NK-92 (cell line): ENCODE measurements around the gene PSME2.

Source experiments
- DNase-seq: peaks from one replicate; lab custom pipeline; 2025; ENCODE audit not compliant: unreplicated experiment; lab: John Stamatoyannopoulos, UW

The PSME2 gene

DNA sequence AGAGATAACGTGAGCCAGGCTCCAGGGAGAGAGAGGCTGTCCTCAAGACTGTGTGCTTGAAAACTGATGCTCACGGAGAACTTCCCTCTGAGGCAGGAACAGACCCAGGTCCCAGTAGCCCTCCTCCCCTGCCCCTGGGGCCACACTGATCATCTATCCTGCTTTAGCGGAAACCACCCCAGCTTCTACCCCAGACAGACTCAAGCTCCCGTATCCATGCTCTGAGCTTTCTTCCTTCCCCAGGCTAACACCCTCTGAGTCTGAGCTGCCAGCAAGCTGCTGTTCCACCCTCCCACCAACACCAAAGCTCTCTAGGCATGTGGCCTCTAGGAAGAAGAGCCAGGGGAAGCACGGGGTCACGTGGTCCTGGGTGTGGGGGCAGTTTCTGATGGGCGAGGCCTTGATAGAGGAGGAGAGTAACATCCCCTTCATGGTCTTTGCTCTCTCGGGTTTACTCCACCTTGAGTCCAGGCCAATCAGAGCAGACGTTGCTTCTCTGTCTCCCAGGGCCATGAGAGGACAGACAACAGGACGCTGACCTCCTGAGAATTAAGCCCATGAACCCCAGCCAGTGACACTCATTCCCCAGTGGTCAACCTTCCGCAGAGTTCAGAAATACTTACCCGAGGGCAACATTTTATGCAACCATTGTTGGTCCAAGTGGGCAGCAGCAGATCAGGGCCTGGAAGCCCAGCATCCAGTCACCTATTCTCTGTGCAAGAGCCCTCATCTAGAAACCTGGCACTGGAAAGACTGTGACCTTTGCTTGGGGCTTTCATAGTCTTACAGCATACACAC, 50.9 kb downstream of the PSME2 start:
- DNase-seq, result no peak

DNA sequence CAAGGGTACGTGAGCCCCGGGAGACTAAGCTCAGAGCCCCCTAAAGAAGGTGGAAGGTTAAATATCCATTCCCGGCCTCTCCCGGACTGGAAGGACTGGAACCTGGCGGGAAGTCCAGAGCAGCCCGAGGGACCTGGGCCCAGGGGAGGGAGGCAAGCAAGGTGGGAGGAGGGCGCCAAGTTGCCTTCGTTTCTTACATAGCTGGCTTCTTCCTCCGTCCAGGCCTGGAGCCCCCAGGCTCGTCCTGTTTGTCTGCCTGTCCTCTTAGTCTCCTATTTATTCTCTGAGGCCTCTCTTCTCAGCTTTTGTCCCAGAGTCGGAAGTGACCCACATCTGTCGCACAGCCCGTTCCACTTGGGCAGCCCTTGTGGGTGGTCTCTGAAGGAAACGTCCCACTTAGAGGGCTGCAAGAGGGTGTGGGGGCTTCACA, 51.6 kb downstream of the PSME2 start:
- DNase-seq, result no peak

DNA sequence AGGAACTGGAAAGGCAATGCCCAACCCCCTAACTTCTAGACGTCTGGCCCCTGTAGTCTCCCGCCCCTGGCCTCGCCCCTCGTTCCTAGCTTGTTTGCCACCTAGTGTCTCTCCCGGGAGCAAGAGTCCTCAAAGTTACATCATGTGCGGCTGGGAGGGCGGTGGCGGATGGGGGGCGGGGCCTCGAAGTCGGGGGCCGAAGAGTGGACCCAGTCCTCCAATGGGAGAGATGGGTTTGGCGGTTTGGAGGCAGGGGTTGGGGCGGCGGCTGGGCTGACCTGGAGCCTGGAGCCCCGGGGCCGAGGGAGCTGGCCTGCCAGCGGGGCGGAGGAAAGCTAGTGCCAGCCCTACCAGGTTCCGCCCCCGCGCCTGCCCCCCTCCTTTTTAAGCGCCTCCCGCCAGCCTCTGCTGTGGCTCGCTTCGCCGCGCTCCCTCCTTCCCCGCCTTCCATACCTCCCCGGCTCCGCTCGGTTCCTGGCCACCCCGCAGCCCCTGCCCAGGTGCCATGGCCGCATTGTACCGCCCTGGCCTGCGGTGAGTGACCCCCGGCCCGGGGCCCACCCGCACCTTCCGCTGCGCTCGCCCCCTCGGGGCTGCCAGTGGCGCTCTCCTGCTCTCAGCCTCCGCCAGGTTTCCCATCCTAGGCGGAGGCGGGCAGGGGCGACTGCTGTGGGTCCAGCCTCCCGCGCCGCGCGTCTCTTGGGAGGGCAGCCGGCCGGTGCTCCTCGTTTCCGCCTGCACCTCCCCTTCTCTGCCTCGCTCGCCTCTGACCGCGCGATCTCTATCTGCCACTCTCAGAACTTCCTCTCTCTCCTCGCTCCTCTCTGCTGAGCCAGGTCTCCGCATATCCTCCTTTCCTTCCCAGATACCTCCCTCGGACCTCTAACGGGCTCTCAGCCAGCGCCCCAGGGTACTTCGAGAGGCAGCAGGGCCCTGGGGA, 52.2 kb downstream of the PSME2 start, which contains the start of gene PCK2:
PCK2 (plus strand) TSS at position 411 of the 940 bp plus-strand sequence; CDS start at position 506, 95 bp downstream.
- DNase-seq, result no peak
